GM12873 (cell line): ENCODE results near the gene TCP1.

Experiments
- CTCF ChIP-seq: IDR thresholded peaks from 2 replicates; pipeline ENCODE4 v1.5.1; 2012; ENCODE audit warnings: low read depth, mild to moderate bottlenecking, moderate library complexity, low read length, control low read depth; ENCODE audit not compliant: insufficient read depth; ENCODE audit errors: missing control alignments

Gene TCP1

GRCh38 chr6:159789377-159790148 lies at the start of gene TCP1:
TCP1 (minus strand) TSS chr6:159789602; CDS start chr6:159789468, 134 bp downstream.
- TF ChIP-seq CTCF: no peak

GRCh38 chr6:159838020-159838744 lies 48.8 kb upstream of the TCP1 start:
- no peak for TF ChIP-seq CTCF

GRCh38 chr6:159837511-159837910 lies 48.1 kb upstream of the TCP1 start:
- TF ChIP-seq CTCF: no peak

GRCh38 chr6:159836718-159837490 lies 47.5 kb upstream of the TCP1 start:
- TF ChIP-seq CTCF: no peak

- TF ChIP-seq CTCF: no peak
These were observed 44.7 kb upstream of the TCP1 start for GRCh38 chr6:159833997-159834603.

- no peak for TF ChIP-seq CTCF
These were observed 44.2 kb upstream of the TCP1 start for GRCh38 chr6:159833556-159833955.
